Measurements from ENCODE around the gene ATG4B.

The ATG4B gene

GRCh38 chr2:241677392-241677791, 39.9 kb downstream of the ATG4B start:
- no peak for ATAC-seq
- TF ChIP-seq ISL1 (CRISPR knock-in tag; IDR thresholded peaks at IDR 0.05) (no peak), ESRRG (CRISPR knock-in tag; IDR thresholded peaks at IDR 0.05) (no peak), SNAI2 (CRISPR knock-in tag; IDR thresholded peaks at IDR 0.05) (no peak), CSDC2 (CRISPR knock-in tag; IDR thresholded peaks at IDR 0.05) (no peak), ZFP30 (CRISPR knock-in tag; IDR thresholded peaks at IDR 0.05) (no peak), TOX (CRISPR knock-in tag; IDR thresholded peaks at IDR 0.05; ENCODE audit: borderline replicate concordance) (no peak), ZC3H10 (CRISPR knock-in tag; IDR thresholded peaks at IDR 0.05) (no peak), ZNF70 (CRISPR knock-in tag; IDR thresholded peaks at IDR 0.05) (no peak), BACH2 (CRISPR knock-in tag; IDR thresholded peaks at IDR 0.05; ENCODE audit: borderline replicate concordance) (no peak)

GRCh38 chr2:241678307-241678706, 40.8 kb downstream of the ATG4B start:
- TF ChIP-seq OSR1 (CRISPR knock-in tag; IDR thresholded peaks at IDR 0.05): no peak
- TF ChIP-seq ISL1 (CRISPR knock-in tag; IDR thresholded peaks at IDR 0.05): no peak
- TF ChIP-seq RARB (CRISPR knock-in tag; IDR thresholded peaks at IDR 0.05): no peak
- no peak for TF ChIP-seq ESRRG (CRISPR knock-in tag; IDR thresholded peaks at IDR 0.05)
- no peak for TF ChIP-seq SNAI2 (CRISPR knock-in tag; IDR thresholded peaks at IDR 0.05)
- TF ChIP-seq ZNF70 (CRISPR knock-in tag; IDR thresholded peaks at IDR 0.05): no peak
- no peak for TF ChIP-seq TOX (CRISPR knock-in tag; IDR thresholded peaks at IDR 0.05; ENCODE audit: borderline replicate concordance)
- no peak for ATAC-seq

GRCh38 chr2:241678784-241679540, 41.5 kb downstream of the ATG4B start:
- no peak for ATAC-seq
- TF ChIP-seq TSHZ2 (CRISPR knock-in tag; IDR thresholded peaks at IDR 0.05) (no peak), POU6F1 (CRISPR knock-in tag; IDR thresholded peaks at IDR 0.05; ENCODE audit: borderline replicate concordance, low read depth) (no peak), CREB5 (CRISPR knock-in tag; IDR thresholded peaks at IDR 0.05; ENCODE audit: low read depth) (no peak)
- TF ChIP-seq, protein P1, sequence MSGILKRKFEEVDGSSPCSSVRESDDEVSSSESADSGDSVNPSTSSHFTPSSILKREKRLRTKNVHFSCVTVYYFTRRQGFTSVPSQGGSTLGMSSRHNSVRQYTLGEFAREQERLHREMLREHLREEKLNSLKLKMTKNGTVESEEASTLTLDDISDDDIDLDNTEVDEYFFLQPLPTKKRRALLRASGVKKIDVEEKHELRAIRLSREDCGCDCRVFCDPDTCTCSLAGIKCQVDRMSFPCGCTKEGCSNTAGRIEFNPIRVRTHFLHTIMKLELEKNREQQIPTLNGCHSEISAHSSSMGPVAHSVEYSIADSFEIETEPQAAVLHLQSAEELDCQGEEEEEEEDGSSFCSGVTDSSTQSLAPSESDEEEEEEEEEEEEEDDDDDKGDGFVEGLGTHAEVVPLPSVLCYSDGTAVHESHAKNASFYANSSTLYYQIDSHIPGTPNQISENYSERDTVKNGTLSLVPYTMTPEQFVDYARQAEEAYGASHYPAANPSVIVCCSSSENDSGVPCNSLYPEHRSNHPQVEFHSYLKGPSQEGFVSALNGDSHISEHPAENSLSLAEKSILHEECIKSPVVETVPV (CRISPR knock-in tag; IDR thresholded peaks at IDR 0.05): no peak

- no peak for ATAC-seq
- TF ChIP-seq ZNF8 (CRISPR knock-in tag; IDR thresholded peaks at IDR 0.05) (no peak), ZC3H10 (CRISPR knock-in tag; IDR thresholded peaks at IDR 0.05) (no peak), ZNF565 (CRISPR knock-in tag; conservative IDR thresholded peaks at IDR 0.05; ENCODE audit: low read depth) (no peak), TOX (CRISPR knock-in tag; IDR thresholded peaks at IDR 0.05; ENCODE audit: borderline replicate concordance) (no peak), RARB (CRISPR knock-in tag; IDR thresholded peaks at IDR 0.05) (no peak), ESRRG (CRISPR knock-in tag; IDR thresholded peaks at IDR 0.05) (no peak), ARNTL (CRISPR knock-in tag; IDR thresholded peaks at IDR 0.05; ENCODE audit: borderline replicate concordance, low read depth) (no peak), PPARA (CRISPR knock-in tag; IDR thresholded peaks at IDR 0.05; ENCODE audit: borderline replicate concordance) (no peak), CSDC2 (CRISPR knock-in tag; IDR thresholded peaks at IDR 0.05) (no peak), SNAI2 (CRISPR knock-in tag; IDR thresholded peaks at IDR 0.05) (no peak), ZFP30 (CRISPR knock-in tag; IDR thresholded peaks at IDR 0.05) (no peak), GLIS3 (CRISPR knock-in tag; IDR thresholded peaks at IDR 0.05) (no peak), BACH2 (CRISPR knock-in tag; IDR thresholded peaks at IDR 0.05; ENCODE audit: borderline replicate concordance) (no peak), CREB5 (CRISPR knock-in tag; IDR thresholded peaks at IDR 0.05; ENCODE audit: low read depth) (no peak)
- TF ChIP-seq, protein P1 (CRISPR knock-in tag; IDR thresholded peaks at IDR 0.05): no peak
- TF ChIP-seq, protein P2, sequence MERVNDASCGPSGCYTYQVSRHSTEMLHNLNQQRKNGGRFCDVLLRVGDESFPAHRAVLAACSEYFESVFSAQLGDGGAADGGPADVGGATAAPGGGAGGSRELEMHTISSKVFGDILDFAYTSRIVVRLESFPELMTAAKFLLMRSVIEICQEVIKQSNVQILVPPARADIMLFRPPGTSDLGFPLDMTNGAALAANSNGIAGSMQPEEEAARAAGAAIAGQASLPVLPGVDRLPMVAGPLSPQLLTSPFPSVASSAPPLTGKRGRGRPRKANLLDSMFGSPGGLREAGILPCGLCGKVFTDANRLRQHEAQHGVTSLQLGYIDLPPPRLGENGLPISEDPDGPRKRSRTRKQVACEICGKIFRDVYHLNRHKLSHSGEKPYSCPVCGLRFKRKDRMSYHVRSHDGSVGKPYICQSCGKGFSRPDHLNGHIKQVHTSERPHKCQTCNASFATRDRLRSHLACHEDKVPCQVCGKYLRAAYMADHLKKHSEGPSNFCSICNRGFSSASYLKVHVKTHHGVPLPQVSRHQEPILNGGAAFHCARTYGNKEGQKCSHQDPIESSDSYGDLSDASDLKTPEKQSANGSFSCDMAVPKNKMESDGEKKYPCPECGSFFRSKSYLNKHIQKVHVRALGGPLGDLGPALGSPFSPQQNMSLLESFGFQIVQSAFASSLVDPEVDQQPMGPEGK (CRISPR knock-in tag; IDR thresholded peaks at IDR 0.05; ENCODE audit: borderline replicate concordance): no peak
These were observed 42.6 kb downstream of the ATG4B start for GRCh38 chr2:241680044-241680443.

Measured in SK-N-SH treated with all-trans-retinoic acid at 6 μM for 48 hours (cell line).